Dermis microvascular lymphatic vessel endothelial cell (primary cell): Measurements from ENCODE around the gene PAQR3. TPM values are rescaled to one million over a fixed set of nuclear protein-coding genes. Genes with fewer than 3 reads are reported as not detected.
"Not testable (repeated sequence)": the region's sequence is repeated elsewhere in the genome, so short reads cannot be mapped to it uniquely, and the experiment has no call there.

Experiments used
- DNase-seq, 2 donors: peaks; one replicate each; pipeline versions ENCODE4 v3.0.0 to v3.0.0-alpha.2; 2010; ENCODE audit warnings: low read depth in 2 of 2
- total RNA-seq: library from RNA; depleted of rRNA; stranded (reverse); fragments of >200 nt; gene quantifications from 2 replicates; pipeline ENCODE4 v1.2.1, GENCODE V29; 2014

Gene PAQR3
- total RNA-seq, 1 donor from 2014 or later = 15.9 TPM

- no peak for DNase-seq
Observed at GRCh38 chr4:78928835-78929234, 10.4 kb downstream of the PAQR3 start.

GRCh38 chr4:78926826-78927225 lies 12.4 kb downstream of the PAQR3 start:
- DNase-seq = no peak

- peak; percentile 17 to 31 for DNase-seq
Observed at GRCh38 chr4:78923464-78924312, 15.6 kb downstream of the PAQR3 start.

GRCh38 chr4:78922207-78922606 lies 17.0 kb downstream of the PAQR3 start:
- peak in 1 of 2 donors; percentile 30 for DNase-seq

GRCh38 chr4:78910612-78911011 lies 28.6 kb downstream of the PAQR3 start:
- DNase-seq = no peak

- not testable (repeated sequence) for DNase-seq
Observed at GRCh38 chr4:78908974-78909373, 30.3 kb downstream of the PAQR3 start.

- DNase-seq = no peak
Observed at GRCh38 chr4:78907638-78908037, 31.6 kb downstream of the PAQR3 start.

GRCh38 chr4:78904143-78904542 lies 35.1 kb downstream of the PAQR3 start:
- DNase-seq = no peak

GRCh38 chr4:78902298-78902697 lies 36.9 kb downstream of the PAQR3 start:
- no peak for DNase-seq

GRCh38 chr4:78901882-78902281 lies 37.4 kb downstream of the PAQR3 start:
- DNase-seq = no peak

- DNase-seq = no peak
Observed at GRCh38 chr4:78899302-78899701, 39.9 kb downstream of the PAQR3 start.

- DNase-seq = no peak
Observed at GRCh38 chr4:78889955-78890354, 49.3 kb downstream of the PAQR3 start.

GRCh38 chr4:78885598-78885997 lies 53.6 kb downstream of the PAQR3 start:
- DNase-seq = no peak

- DNase-seq = peak; percentile 2 to 25
Observed at GRCh38 chr4:78880874-78881492, 58.3 kb downstream of the PAQR3 start.

GRCh38 chr4:78878031-78878430 lies 61.2 kb downstream of the PAQR3 start:
- no peak for DNase-seq

- DNase-seq = no peak
Observed at GRCh38 chr4:78876568-78877320, 62.5 kb downstream of the PAQR3 start.

- no peak for DNase-seq
Observed at GRCh38 chr4:78870056-78870455, 69.2 kb downstream of the PAQR3 start.

- DNase-seq = not testable (repeated sequence)
Observed at GRCh38 chr4:78868712-78869111, 70.5 kb downstream of the PAQR3 start.

GRCh38 chr4:78865451-78865850 lies 73.8 kb downstream of the PAQR3 start:
- no peak for DNase-seq

GRCh38 chr4:78864405-78865024 lies 74.7 kb downstream of the PAQR3 start:
- peak; percentile 83 to 85 for DNase-seq

GRCh38 chr4:78863991-78864390 lies 75.2 kb downstream of the PAQR3 start:
- DNase-seq = no peak
